UCSD-AML1 (cell line): ENCODE results near the gene ARL4C.
"Not testable (repeated sequence)": the region's sequence is repeated elsewhere in the genome, so short reads cannot be mapped to it uniquely, and the experiment has no call there.

Experiments
- DNase-seq: peaks from one replicate; lab custom pipeline; 2025; ENCODE audit not compliant: unreplicated experiment; lab: John Stamatoyannopoulos, UW

ARL4C gene

GRCh38 chr2:234478121-234478858, 18.6 kb downstream of the ARL4C start:
- DNase-seq, result no peak

GRCh38 chr2:234476766-234477165, 20.1 kb downstream of the ARL4C start:
- DNase-seq, result no peak

GRCh38 chr2:234474654-234475053, 22.2 kb downstream of the ARL4C start:
- no peak for DNase-seq

- DNase-seq, result no peak
These were observed 24.7 kb downstream of the ARL4C start for GRCh38 chr2:234472155-234472554.

- DNase-seq, result no peak
These were observed 26.9 kb downstream of the ARL4C start for GRCh38 chr2:234469972-234470371.

- DNase-seq, result no peak
These were observed 27.5 kb downstream of the ARL4C start for GRCh38 chr2:234469251-234469845.

GRCh38 chr2:234468503-234468902, 28.4 kb downstream of the ARL4C start:
- DNase-seq, result no peak

GRCh38 chr2:234467289-234467688, 29.6 kb downstream of the ARL4C start:
- DNase-seq, result no peak

- no peak for DNase-seq
These were observed 32.6 kb downstream of the ARL4C start for GRCh38 chr2:234464291-234464645.

GRCh38 chr2:234463626-234464290, 33.1 kb downstream of the ARL4C start:
- no peak for DNase-seq

- DNase-seq, result no peak
These were observed 34.5 kb downstream of the ARL4C start for GRCh38 chr2:234462218-234462992.

- no peak for DNase-seq
These were observed 37.4 kb downstream of the ARL4C start for GRCh38 chr2:234459401-234460009.

GRCh38 chr2:234458466-234458865, 38.4 kb downstream of the ARL4C start:
- no peak for DNase-seq

GRCh38 chr2:234457421-234457820, 39.5 kb downstream of the ARL4C start:
- no peak for DNase-seq

- not testable (repeated sequence) for DNase-seq
These were observed 41.6 kb downstream of the ARL4C start for GRCh38 chr2:234455246-234455645.

GRCh38 chr2:234454433-234454832, 42.4 kb downstream of the ARL4C start:
- DNase-seq, result no peak

GRCh38 chr2:234453216-234453615, 43.7 kb downstream of the ARL4C start:
- no peak for DNase-seq

GRCh38 chr2:234451852-234452625, 44.8 kb downstream of the ARL4C start:
- DNase-seq, result no peak

GRCh38 chr2:234451242-234451641, 45.6 kb downstream of the ARL4C start:
- DNase-seq, result no peak

GRCh38 chr2:234450431-234451124, 46.3 kb downstream of the ARL4C start:
- no peak for DNase-seq
